GM18870 (cell line): Measurements from ENCODE around the gene CDC42.

Source experiments
- ATAC-seq: cut with Tn5 transposase; IDR thresholded peaks from one replicate; pipeline ENCODE4 v1.9.1; 2021; ENCODE audit warnings: moderate library complexity; ENCODE audit not compliant: unreplicated experiment

Gene CDC42

GRCh38 chr1:22107126-22107525 is 54.6 kb downstream of the CDC42 start:
- ATAC-seq: no peak

DNA sequence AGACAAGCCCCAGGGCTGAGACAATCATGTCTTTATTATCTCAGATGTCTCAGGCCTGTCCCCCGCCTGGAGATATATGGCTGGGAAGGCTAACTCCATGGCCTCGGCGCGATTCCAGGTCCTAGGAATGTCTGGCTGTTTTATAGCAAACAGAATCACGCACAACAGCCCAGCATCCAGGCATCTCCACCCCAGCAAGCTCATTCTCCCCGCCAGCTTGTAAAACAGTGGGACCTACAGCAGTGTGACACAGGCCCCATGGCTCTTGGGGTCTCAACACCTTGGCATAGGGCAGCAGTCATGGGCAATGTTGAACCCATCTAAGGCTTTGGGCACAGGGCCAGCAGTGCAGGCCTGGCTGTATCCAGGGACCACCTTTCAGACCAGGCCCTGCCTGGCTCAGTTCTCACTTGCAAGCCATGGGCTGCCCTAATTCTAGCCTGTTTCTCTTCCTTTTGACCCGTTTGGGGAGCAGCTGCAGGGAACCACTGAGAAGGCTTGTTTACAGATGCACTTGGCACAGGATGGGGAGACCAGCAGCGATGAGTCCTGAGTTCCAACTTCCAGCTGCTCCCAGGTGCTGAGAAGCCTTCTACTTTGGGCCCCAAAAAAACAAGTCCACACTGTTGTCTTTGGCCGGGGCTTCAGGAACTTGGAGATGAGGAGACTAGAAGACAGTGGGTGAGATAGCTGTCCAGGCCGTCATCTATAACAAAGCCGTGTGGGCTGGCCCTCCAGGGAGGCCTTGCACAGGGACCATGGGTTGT is 56.0 kb downstream of the CDC42 start:
- ATAC-seq: no peak

DNA sequence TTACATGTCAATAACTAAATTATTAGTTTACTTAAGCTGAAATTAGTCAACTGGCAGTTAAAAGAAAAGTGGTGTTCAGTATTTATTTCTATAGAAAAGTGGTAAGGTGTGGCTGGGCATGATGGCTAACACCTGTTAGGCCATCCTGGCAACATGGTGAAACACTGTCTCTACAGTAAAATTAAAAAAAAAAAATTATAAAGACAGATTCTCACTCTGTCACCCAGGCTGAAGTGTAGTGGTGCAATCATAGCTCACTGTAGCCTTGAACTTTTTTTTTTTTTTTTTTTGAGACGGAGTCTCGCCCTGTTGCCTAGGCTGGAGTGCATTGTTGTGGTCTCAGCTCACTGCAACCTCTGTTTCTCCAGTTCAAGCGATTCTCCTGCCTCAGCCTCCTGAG is 57.5 kb downstream of the CDC42 start:
- no peak for ATAC-seq

DNA sequence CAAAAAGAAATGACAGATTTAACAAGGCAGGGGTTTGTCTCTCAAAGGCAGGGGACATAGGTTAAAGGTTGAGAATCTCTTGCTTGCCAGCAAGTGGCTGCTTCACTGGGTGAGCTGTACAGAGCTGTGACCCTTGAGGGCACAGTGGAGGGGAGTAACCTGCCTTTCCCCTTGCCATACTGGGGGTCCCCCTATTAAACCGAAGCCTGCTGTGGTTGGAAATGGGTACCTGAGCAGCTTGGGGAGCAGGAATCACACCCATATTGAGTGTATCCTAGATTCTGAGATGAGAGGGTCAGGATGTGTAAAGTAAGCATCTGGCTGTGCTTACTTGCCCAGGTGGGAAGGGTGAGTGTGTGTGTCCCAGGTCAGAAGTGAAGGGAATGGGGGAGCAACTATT is 58.6 kb downstream of the CDC42 start:
- ATAC-seq: no peak

DNA sequence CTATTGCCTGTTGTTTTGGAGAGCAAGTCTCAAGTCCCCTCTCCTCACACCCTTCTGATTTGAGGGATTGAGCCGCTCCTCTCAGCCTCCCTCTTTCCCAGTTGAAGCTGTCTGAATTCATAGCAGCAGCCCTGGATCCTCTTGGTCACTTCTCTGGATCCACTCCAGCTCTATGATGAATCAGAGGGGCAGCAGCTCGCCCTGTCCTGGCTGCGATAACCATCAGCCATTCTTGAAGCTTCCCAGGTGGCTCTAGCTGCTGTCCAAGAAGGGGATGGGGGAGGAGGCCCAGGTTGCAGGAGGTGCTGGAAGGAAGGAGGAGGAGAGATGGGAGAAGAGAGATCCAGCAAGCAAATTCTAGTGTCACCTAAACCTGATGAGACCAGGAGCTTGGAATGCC is 59.1 kb downstream of the CDC42 start:
- ATAC-seq: no peak

- no peak for ATAC-seq
These were observed 60.0 kb downstream of the CDC42 start for GRCh38 chr1:22112554-22112953.

GRCh38 chr1:22114083-22115012 is 61.8 kb downstream of the CDC42 start:
- no peak for ATAC-seq

DNA sequence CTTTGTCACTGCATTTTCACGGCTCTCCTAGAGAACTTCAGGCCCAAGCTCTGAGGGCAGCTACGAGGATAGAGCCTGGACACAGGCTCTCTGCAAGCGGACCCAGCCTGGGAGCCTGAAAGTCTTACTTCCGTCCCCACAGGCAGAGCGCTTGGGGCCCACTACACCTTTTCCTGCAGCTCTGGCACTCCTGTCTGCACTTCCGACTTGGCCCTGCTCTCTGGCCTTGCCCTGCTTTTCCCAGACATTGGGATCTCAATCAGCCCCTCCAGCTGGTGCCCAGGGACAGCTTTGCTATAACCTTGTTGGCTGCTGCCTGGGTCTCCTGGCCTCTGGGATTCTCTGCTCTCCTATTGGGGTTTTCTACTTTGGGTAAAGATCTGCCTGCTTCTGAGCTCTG is 62.8 kb downstream of the CDC42 start:
- ATAC-seq: no peak

- no peak for ATAC-seq
These were observed 64.7 kb downstream of the CDC42 start for GRCh38 chr1:22117238-22117637.

GRCh38 chr1:22117851-22118250 is 65.3 kb downstream of the CDC42 start:
- ATAC-seq: no peak

DNA sequence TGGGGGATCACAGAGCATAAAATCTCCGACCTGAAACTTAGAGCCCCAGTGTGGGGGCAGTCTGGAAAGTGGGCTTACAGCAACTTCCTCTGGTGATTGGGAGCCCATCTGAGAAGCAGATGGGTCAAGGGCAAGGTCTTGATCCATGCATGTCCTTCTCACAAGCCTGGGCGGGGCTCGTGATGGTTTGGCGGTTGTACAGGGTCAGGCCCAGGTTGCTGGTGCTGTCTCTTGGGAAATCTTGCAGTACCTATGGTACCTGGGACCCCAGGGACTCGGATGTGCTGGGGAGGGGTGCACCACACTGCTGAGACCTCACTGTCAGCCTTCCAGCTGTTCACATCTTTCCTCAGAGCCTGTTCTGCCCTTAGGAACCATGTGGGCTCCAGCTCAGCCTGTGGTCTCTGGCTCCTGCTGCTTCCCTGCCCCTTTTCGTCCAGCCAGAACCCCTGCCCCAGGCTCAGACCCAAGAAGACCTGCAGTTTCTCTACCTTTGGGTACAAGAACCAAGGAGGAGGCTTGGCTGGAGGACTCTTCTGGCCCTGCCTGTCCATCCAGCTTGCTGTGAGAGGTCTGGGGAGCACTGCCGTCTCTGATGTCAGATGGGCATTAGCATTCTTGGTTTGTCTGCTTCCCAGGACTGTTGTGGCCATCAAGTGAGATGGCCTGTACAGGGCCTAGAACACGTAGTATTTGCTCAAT is 65.9 kb downstream of the CDC42 start:
- no peak for ATAC-seq

DNA sequence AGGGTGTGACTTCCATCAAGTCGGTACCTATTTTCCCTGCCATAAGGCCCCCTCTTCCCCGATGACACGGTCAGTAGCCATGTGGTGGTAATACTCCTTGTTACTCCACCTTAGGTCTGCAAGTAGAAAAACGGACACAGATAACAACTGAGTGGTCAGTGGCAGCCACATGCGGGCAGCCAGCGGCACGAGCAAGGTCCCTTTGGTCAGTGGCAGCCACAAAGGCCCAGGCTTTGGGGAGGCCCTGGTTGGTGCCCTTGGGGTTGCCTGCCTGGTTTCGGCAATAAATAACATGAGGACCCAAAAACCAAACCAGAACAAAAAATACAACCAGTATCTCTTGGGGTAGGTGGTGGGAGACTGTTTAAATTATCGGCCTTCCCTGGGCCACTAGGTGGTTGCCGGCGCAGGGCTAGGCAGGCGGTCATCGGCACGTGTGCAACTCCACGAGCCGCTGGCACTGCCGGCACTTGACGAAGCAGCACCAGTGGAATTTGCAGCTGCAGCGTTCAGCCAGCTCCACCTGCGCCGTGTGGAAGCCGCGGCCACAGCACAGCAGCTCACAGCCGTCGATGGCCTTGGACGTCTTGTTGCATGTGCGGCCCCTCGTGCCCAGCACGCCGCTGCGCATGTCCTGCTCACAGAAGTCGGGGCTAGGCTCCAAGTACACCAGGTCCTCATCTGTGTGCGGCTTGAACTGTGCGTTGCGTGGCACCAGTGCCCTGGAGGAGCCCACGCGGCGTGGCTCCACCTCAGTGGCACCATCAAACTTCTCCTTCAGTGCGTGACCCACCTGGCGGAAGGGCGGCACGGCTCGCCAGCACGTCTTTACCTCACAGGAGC is 67.3 kb downstream of the CDC42 start:
- ATAC-seq: no peak

GRCh38 chr1:22120469-22120790 is 67.9 kb downstream of the CDC42 start:
- no peak for ATAC-seq

DNA sequence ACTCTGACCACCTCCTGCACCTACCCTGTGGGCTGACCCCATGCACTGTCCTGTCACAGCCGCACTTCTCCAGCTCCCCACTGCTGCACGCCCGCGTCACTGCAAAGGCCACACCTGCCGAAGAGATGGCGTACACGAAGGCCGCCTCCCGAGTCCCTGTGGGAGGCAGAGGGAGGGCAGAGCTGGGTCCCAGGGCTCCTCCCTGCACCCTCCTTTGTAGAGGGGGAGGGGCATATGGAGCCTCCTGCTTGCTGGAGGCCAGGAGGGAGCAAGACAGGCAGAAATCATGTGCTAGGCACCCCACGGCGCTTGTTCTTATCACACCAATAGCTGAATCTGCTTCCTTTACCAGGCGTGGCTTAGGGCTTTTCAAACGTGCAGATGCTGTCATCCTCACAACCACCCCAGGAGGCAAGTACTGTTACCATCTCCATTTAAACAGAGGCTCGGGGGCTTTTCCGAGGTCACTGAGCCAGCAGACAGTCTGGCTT is 69.0 kb downstream of the CDC42 start:
- ATAC-seq: no peak

DNA sequence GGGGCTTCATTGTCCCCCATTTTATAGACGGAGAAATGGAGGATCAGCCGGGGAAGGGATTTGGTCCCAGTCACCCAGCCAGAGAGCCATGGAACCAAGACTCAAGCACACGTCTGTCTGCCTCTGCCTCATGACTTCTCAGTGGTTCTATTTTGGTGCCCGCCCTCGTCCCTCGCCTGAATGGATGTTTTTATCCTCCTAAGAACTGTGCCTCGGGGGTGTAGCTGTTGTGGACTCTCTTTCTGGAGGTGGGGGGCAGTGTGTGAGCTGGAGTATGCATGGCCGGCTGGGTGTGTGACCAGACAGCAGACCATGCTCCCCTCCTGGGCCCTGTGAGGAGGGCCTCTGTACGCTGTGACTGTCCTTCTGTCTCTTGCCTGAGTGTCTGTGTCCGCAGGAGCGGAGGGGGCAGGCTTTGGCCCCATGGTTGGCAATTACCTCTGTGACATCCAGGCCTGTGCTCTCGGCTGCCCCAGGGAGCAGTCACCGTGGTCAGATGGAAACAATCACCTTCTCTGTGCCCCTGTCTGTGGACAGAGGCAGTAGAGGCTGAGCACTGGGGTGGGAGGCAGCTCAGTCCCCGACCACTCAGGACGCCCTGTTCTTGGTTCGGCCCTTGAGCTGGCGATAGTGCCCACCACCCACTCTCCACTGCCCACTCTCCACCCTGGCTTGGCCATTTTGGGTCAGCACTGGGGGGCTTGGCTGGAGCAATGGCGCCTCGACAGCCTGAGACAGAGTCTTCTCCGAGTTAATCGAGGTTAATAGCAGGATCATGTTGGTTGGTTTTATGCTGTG is 70.0 kb downstream of the CDC42 start:
- no peak for ATAC-seq

GRCh38 chr1:22123071-22123390 is 70.5 kb downstream of the CDC42 start:
- no peak for ATAC-seq

DNA sequence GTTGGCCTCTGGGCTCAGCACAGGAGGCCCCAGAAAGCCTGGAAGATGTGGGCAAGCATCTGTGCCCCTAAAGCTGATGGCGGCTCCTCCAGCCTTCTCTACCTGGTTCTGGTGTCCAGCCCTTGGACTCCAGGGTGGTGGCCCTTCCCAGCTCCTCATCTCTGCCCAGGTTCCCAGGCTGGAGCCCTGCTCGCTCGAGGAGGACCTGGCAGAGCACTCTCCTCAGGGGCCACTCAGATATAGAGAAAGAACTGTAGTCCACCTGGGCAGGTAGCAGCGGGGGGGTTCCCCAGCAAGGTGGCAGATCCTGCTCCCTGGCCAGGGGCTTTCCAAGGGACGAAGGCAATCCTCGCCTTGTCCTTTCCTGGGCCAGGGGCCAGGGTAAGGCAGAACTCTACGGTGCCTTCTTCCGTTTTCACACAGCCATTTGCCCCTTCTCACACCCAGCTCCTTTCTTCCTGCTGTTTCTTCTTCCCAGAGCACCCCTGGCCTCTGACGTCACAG is 71.4 kb downstream of the CDC42 start:
- no peak for ATAC-seq

GRCh38 chr1:22124592-22125229 is 72.2 kb downstream of the CDC42 start:
- no peak for ATAC-seq

- no peak for ATAC-seq
These were observed 74.0 kb downstream of the CDC42 start for GRCh38 chr1:22126531-22126930.
